ENCODE measurements around the gene AGPS. TPM values are rescaled to one million over a fixed set of nuclear protein-coding genes. Genes with fewer than 3 reads are reported as not detected.

The AGPS gene
- total RNA-seq, 4 donors from 2014 or later: 23.1 to 38.8 (median 24.7) TPM

DNA sequence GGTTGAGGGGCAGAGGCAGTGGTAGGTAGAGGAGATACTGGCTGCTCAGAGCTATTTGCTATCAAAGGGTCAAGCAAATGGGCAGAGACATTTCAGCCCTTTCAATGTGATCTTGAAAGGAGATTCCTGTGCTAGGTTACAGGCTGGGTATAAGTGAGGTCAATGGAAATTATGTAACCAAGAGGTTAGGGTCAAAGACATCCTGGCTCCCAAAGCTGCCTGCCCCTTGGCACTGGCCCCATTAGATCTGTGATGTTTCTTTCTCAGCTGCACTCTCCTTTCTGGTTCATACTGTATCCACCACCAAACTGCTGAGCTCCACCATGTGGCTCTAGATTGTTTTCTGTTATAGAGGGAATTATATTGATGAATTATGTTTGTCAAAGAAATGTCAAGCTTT, 200.4 kb downstream of the AGPS start:
- Histone ChIP-seq H3K27me3 (no peaks in the 10 kb centered on the region), H3K4me3 (replicated peaks in 1 of 3) (no peak overlapping the region), H3K36me3 (no peaks in the 10 kb centered on the region), H3K27ac (no peak overlapping the region), H3K9me3 (no peaks in the 10 kb centered on the region), H3K4me1 (no peaks in the 10 kb centered on the region)
- DNase-seq: no peak
- TF ChIP-seq POLR2A (IDR thresholded peaks at IDR 0.05): no peak
- TF ChIP-seq, protein P1, sequence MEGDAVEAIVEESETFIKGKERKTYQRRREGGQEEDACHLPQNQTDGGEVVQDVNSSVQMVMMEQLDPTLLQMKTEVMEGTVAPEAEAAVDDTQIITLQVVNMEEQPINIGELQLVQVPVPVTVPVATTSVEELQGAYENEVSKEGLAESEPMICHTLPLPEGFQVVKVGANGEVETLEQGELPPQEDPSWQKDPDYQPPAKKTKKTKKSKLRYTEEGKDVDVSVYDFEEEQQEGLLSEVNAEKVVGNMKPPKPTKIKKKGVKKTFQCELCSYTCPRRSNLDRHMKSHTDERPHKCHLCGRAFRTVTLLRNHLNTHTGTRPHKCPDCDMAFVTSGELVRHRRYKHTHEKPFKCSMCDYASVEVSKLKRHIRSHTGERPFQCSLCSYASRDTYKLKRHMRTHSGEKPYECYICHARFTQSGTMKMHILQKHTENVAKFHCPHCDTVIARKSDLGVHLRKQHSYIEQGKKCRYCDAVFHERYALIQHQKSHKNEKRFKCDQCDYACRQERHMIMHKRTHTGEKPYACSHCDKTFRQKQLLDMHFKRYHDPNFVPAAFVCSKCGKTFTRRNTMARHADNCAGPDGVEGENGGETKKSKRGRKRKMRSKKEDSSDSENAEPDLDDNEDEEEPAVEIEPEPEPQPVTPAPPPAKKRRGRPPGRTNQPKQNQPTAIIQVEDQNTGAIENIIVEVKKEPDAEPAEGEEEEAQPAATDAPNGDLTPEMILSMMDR (IDR thresholded peaks at IDR 0.05): no peak
- intact Hi-C loops (cut with DNase I): no loop called here

DNA sequence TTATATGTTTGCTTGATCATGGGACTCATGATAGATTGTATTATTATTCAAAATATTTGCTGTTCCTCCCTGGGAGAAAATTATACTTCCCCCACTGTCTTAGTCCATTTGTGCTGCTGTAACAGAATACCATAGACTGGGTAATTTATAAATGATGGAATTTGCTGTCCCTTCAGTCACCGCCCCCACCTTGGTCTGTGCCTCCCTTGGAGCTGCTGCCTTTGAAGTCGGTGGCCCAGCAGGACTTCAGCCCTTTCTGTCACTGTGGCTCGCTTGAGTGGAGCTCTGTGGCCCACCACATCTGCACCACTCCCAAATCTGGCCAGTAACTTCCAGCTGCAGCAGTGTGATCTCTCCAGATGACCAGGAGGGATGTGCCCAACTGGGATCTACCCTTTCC, 200.8 kb downstream of the AGPS start:
- H3K9me3 ChIP-seq: no peaks in the 10 kb centered on the region
- 74 to 76% methylated on average over 3 of the region's 3 CpGs for WGBS, 2 donors
- intact Hi-C loops (cut with DNase I): no loop called here

More for the DNA sequence above, 200.8 kb downstream of the AGPS start:
- Histone ChIP-seq H3K4me3 (replicated peaks in 1 of 3) (no peak overlapping the region), H3K27me3 (no peaks in the 10 kb centered on the region), H3K27ac (no peak overlapping the region), H3K36me3 (no peaks in the 10 kb centered on the region), H3K4me1 (no peaks in the 10 kb centered on the region)
- no peak for TF ChIP-seq POLR2A (IDR thresholded peaks at IDR 0.05)
- TF ChIP-seq, protein P1 (IDR thresholded peaks at IDR 0.05): no peak
- DNase-seq: no peak

Small RNA genes lying within 50 kb of the gene (small RNA-seq; reads per million reads assigned to genes)
- not detected for gene RF01210

Other genes starting within 250 kb of the AGPS start
- 100 to 1,000 TPM in 1 of 4 donors, 10 to 100 TPM in 3; 80.3 to 115 (median 82.3) TPM for gene HNRNPA3, start 180.0 kb upstream of the AGPS start, total RNA-seq
- gene NFE2L2, start 128.0 kb upstream of the AGPS start, total RNA-seq: 100 to 1,000 TPM; 139 to 157 (median 144) TPM